Glutamatergic neuron (in vitro differentiated cells): ENCODE results near the gene B3GNT3. TPM values are rescaled to one million over a fixed set of nuclear protein-coding genes. Genes with fewer than 3 reads are reported as not detected.
A peak's percentile ranks its signal among the peaks of the same experiment; 100 is the strongest.

ENCODE experiments used
- DNase-seq: peaks from one replicate; pipeline ENCODE4 v3.0.0; 2022
- H3K27ac Mint-ChIP-seq: one replicate; pipeline ENCODE4 v1.8.0; 2020; ENCODE audit warnings: mild to moderate bottlenecking, mixed read lengths, inconsistent platforms; ENCODE audit not compliant: unreplicated experiment
- H3K27me3 Mint-ChIP-seq: one replicate; pipeline ENCODE4 v1.8.0; 2020; ENCODE audit warnings: mild to moderate bottlenecking, moderate library complexity, mixed read lengths, inconsistent platforms; ENCODE audit not compliant: unreplicated experiment
- H3K36me3 Mint-ChIP-seq: one replicate; pipeline ENCODE4 v1.8.0; 2020; ENCODE audit warnings: mild to moderate bottlenecking, mixed read lengths, inconsistent platforms; ENCODE audit not compliant: unreplicated experiment
- H3K4me1 Mint-ChIP-seq: one replicate; pipeline ENCODE4 v1.8.0; 2020; ENCODE audit warnings: mild to moderate bottlenecking, low read depth, mixed read lengths, inconsistent platforms; ENCODE audit not compliant: unreplicated experiment
- H3K4me3 Mint-ChIP-seq: one replicate; pipeline ENCODE4 v1.8.0; 2020; ENCODE audit warnings: mild to moderate bottlenecking, mixed read lengths, inconsistent platforms; ENCODE audit not compliant: unreplicated experiment
- H3K9me3 Mint-ChIP-seq: one replicate; pipeline ENCODE4 v1.8.0; 2020; ENCODE audit warnings: mild to moderate bottlenecking, moderate library complexity, mixed read lengths, inconsistent platforms; ENCODE audit not compliant: unreplicated experiment
- CTCF ChIP-seq: fragments of 200-600 bp; sonication (generic); IDR thresholded peaks from one replicate; pipeline ENCODE4 v1.5.0; 2021; ENCODE audit not compliant: partially characterized antibody, unreplicated experiment
- total RNA-seq: library from RNA; stranded (reverse); fragmentation: NEBNext Ultra II Directional; extraction: Animal tissue kit (Norgen Biotek cat#: 25700); gene quantifications from one replicate; pipeline ENCODE4 v1.2.1, GENCODE V29; 2021; ENCODE audit not compliant: unreplicated experiment

Gene B3GNT3
- total RNA-seq, 1 donor from 2014 or later, result not detected

- Mint-ChIP-seq H3K27ac (peak overlapping the region; percentile 72), H3K9me3 (peaks cover 10% of the 10 kb centered on the region), H3K27me3 (peaks cover 3% of the 10 kb centered on the region), H3K4me3 (peak overlapping the region; percentile 80), H3K4me1 (peaks cover 23% of the 10 kb centered on the region), H3K36me3 (no peaks in the 10 kb centered on the region)
- no peak for DNase-seq
- peak; percentile 1 for TF ChIP-seq CTCF
Measured at GRCh38 chr19:17754634-17755442, 40.1 kb upstream of the B3GNT3 start.

GRCh38 chr19:17755443-17755890, 39.5 kb upstream of the B3GNT3 start:
- Mint-ChIP-seq H3K27ac (peak overlapping the region; percentile 80), H3K36me3 (no peaks in the 10 kb centered on the region), H3K4me1 (peaks cover 23% of the 10 kb centered on the region), H3K27me3 (peaks cover 3% of the 10 kb centered on the region), H3K9me3 (peaks cover 9% of the 10 kb centered on the region), H3K4me3 (peak overlapping the region; percentile 80)
- no peak for TF ChIP-seq CTCF
- DNase-seq, result no peak

GRCh38 chr19:17755977-17756670, 38.8 kb upstream of the B3GNT3 start:
- H3K4me3 Mint-ChIP-seq, result peak overlapping the region; percentile 66
- peaks cover 3% of the 10 kb centered on the region for H3K27me3 Mint-ChIP-seq
- peak; percentile 89 for DNase-seq
- peaks cover 9% of the 10 kb centered on the region for H3K9me3 Mint-ChIP-seq
- H3K36me3 Mint-ChIP-seq, result no peaks in the 10 kb centered on the region
- peaks cover 23% of the 10 kb centered on the region for H3K4me1 Mint-ChIP-seq
- peak overlapping the region; percentile 80 for H3K27ac Mint-ChIP-seq
- no peak for TF ChIP-seq CTCF

GRCh38 chr19:17757125-17757524, 37.8 kb upstream of the B3GNT3 start:
- H3K9me3 Mint-ChIP-seq, result peaks cover 9% of the 10 kb centered on the region
- TF ChIP-seq CTCF, result no peak
- H3K27ac Mint-ChIP-seq, result peak overlapping the region; percentile 48
- no peak for DNase-seq
- peaks cover 3% of the 10 kb centered on the region for H3K27me3 Mint-ChIP-seq
- no peak overlapping the region for H3K4me3 Mint-ChIP-seq
- H3K36me3 Mint-ChIP-seq, result no peaks in the 10 kb centered on the region
- H3K4me1 Mint-ChIP-seq, result peaks cover 23% of the 10 kb centered on the region

- peaks cover 3% of the 10 kb centered on the region for H3K27me3 Mint-ChIP-seq
- no peak for DNase-seq
- no peak for TF ChIP-seq CTCF
- H3K36me3 Mint-ChIP-seq, result no peaks in the 10 kb centered on the region
- peaks cover 11% of the 10 kb centered on the region for H3K9me3 Mint-ChIP-seq
- H3K4me1 Mint-ChIP-seq, result peaks cover 23% of the 10 kb centered on the region
- no peak overlapping the region for H3K4me3 Mint-ChIP-seq
- no peak overlapping the region for H3K27ac Mint-ChIP-seq
Measured at GRCh38 chr19:17758515-17758914, 36.4 kb upstream of the B3GNT3 start.
